Esophagus muscularis mucosa (tissue), 4 donors: Measurements from ENCODE around the gene NCOR1.

Experiments used
- EP300 ChIP-seq: sonication (generic); formaldehyde crosslinking; IDR thresholded peaks from one replicate; pipeline ENCODE4 v1.6.1; 2017; ENCODE audit warnings: antibody characterized with exemption
- POLR2A ChIP-seq: fragments of 450-650 bp; IDR thresholded peaks from one replicate; pipeline ENCODE4 v1.6.1; 2017; ENCODE audit warnings: antibody characterized with exemption, moderate library complexity, mild to moderate bottlenecking, low read depth
- TF ChIP-seq, protein P1 (sequence below), 3 experiments: fragments of 200-600 bp in 2 of 3; fragments of 450-650 bp in 1 of 3; sonication (generic) in 2 of 3; IDR thresholded peaks; one replicate each; pipeline ENCODE4 v1.5.1; 2017 to 2019; ENCODE audit warnings: antibody characterized with exemption in 3 of 3, mild to moderate bottlenecking in 2 of 3, moderate library complexity in 1 of 3

- TF ChIP-seq, protein P1, sequence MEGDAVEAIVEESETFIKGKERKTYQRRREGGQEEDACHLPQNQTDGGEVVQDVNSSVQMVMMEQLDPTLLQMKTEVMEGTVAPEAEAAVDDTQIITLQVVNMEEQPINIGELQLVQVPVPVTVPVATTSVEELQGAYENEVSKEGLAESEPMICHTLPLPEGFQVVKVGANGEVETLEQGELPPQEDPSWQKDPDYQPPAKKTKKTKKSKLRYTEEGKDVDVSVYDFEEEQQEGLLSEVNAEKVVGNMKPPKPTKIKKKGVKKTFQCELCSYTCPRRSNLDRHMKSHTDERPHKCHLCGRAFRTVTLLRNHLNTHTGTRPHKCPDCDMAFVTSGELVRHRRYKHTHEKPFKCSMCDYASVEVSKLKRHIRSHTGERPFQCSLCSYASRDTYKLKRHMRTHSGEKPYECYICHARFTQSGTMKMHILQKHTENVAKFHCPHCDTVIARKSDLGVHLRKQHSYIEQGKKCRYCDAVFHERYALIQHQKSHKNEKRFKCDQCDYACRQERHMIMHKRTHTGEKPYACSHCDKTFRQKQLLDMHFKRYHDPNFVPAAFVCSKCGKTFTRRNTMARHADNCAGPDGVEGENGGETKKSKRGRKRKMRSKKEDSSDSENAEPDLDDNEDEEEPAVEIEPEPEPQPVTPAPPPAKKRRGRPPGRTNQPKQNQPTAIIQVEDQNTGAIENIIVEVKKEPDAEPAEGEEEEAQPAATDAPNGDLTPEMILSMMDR (IDR thresholded peaks at IDR 0.05) = no peak
- TF ChIP-seq POLR2A (no peak), EP300 (no peak)
Observed at GRCh38 chr17:16181581-16181980, 33.8 kb downstream of the NCOR1 start.
